Testis (tissue), 3 donors: Measurements from ENCODE around the gene CPSF7. TPM values are rescaled to one million over a fixed set of nuclear protein-coding genes. Genes with fewer than 3 reads are reported as not detected.

Experiments used
- DNase-seq: peaks from one replicate; pipeline ENCODE4 v3.0.0-alpha.2; 2019
- H3K27ac ChIP-seq, 2 donors: fragments of 200-600 bp; sonication (generic); one replicate each; pipeline ENCODE4 v1.5.1; 2019
- H3K27me3 ChIP-seq: fragments of 200-600 bp; sonication (generic); one replicate; pipeline ENCODE4 v1.5.1; 2019
- H3K36me3 ChIP-seq: fragments of 200-600 bp; sonication (generic); one replicate; pipeline ENCODE4 v1.5.1; 2017; ENCODE audit warnings: low read depth; ENCODE audit errors: missing control alignments
- H3K4me1 ChIP-seq: fragments of 200-600 bp; sonication (generic); one replicate; pipeline ENCODE4 v1.5.1; 2019
- H3K4me3 ChIP-seq, 2 donors: fragments of 200-600 bp; sonication (generic); one replicate each; pipeline ENCODE4 v1.5.1; 2017 to 2019
- H3K9me3 ChIP-seq: fragments of 200-600 bp; sonication (generic); one replicate; pipeline ENCODE4 v1.5.1; 2017
- CTCF ChIP-seq, 3 experiments: fragments of 450-650 bp in 2 of 3; fragments of 200-600 bp in 1 of 3; sonication (generic) in 1 of 3; IDR thresholded peaks; one replicate each; pipeline ENCODE4 v1.5.1; 2016 to 2019; ENCODE audit warnings: antibody characterized with exemption in 3 of 3, mild to moderate bottlenecking in 2 of 3, moderate library complexity in 1 of 3
- POLR2A ChIP-seq: fragments of 450-650 bp; IDR thresholded peaks from one replicate; pipeline ENCODE4 v1.6.1; 2017; ENCODE audit warnings: antibody characterized with exemption, mild to moderate bottlenecking, moderate library complexity
- WGBS, 2 donors: methylation state at CpG; one replicate each; pipeline ENCODE4 v1.1.5; 2018; 5-methylcytosine and 5-hydroxymethylcytosine counted together
- intact Hi-C: fragments of 100-400 bp; cut with DNase I; formaldehyde crosslinking; loops from one replicate; pipeline ENCODE4 v1.15.1; 2023; ENCODE audit warnings: low total_unique reads
- polyA plus RNA-seq: library from polyadenylated mRNA; stranded (reverse); fragments of 350-450 nt; fragmentation: Illumina TruSeq; extraction: RNeasy Lipid Tissue Mini Kit (QIAGEN cat#74804); gene quantifications from one replicate; pipeline ENCODE4 v1.2.3, GENCODE V29; 2014; ENCODE audit warnings: low read depth, low replicate concordance; ENCODE audit not compliant: insufficient read depth
- total RNA-seq, 2 donors: library from RNA; depleted of rRNA; stranded (reverse); fragments of >200 nt; gene quantifications; one replicate each; pipeline ENCODE4 v1.2.3, GENCODE V29; 2016

Gene CPSF7
- total and polyA plus RNA-seq, 3 donors from 2014 or later = 84.2 to 107 (median 86.5) TPM

GRCh38 chr11:61406991-61407728, 22.6 kb downstream of the CPSF7 start:
- Histone ChIP-seq H3K27me3 (no peaks in the 10 kb centered on the region), H3K9me3 (no peaks in the 10 kb centered on the region), H3K4me1 (no peaks in the 10 kb centered on the region), H3K4me3 (no peak overlapping the region), H3K36me3 (no peaks in the 10 kb centered on the region), H3K27ac (no peak overlapping the region)
- no peak for DNase-seq
- 88 to 95% methylated on average over 5 of the region's 5 CpGs for WGBS, 2 donors
- intact Hi-C loops = no loop called here
- TF ChIP-seq CTCF (IDR thresholded peaks at IDR 0.05) (no peak), POLR2A (no peak)

- Histone ChIP-seq H3K27me3 (no peaks in the 10 kb centered on the region), H3K36me3 (no peaks in the 10 kb centered on the region), H3K9me3 (no peaks in the 10 kb centered on the region), H3K4me1 (no peaks in the 10 kb centered on the region), H3K27ac (no peak overlapping the region), H3K4me3 (no peak overlapping the region)
- intact Hi-C loops = no loop called here
- no peak for DNase-seq
- no peak for TF ChIP-seq POLR2A
- 81 to 82% methylated on average over 2 of the region's 2 CpGs for WGBS, 2 donors
Measured at GRCh38 chr11:61406067-61406466, 23.7 kb downstream of the CPSF7 start.

DNA sequence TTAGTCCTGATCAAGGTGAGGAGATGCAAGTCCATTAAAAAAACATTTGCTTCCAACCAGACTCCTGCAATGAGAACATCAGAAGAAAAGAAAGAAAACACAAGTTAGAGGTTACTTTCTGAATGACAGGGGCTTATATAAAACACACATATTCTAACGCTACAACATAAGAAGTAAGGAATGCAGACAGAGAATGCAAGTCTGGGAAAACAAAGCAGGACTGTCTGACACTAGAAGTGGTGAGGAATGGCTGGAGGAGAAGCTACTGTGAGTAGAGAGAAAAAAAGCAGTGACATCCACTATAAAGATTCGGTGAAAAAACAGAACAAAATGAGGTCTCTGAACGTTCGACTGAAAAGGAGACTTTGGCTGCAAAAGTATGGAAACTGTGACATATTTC, 25.1 kb downstream of the CPSF7 start:
- H3K27me3 ChIP-seq = no peaks in the 10 kb centered on the region
- H3K27ac ChIP-seq = no peak overlapping the region
- H3K4me3 ChIP-seq = no peak overlapping the region
- 80 to 81% methylated on average over 4 of the region's 4 CpGs for WGBS, 2 donors
- TF ChIP-seq POLR2A = no peak
- no peak for TF ChIP-seq CTCF (IDR thresholded peaks at IDR 0.05)
- intact Hi-C loops = no loop called here
- no peaks in the 10 kb centered on the region for H3K36me3 ChIP-seq
- H3K4me1 ChIP-seq = peaks cover 5% of the 10 kb centered on the region
- no peaks in the 10 kb centered on the region for H3K9me3 ChIP-seq
- DNase-seq = no peak

DNA sequence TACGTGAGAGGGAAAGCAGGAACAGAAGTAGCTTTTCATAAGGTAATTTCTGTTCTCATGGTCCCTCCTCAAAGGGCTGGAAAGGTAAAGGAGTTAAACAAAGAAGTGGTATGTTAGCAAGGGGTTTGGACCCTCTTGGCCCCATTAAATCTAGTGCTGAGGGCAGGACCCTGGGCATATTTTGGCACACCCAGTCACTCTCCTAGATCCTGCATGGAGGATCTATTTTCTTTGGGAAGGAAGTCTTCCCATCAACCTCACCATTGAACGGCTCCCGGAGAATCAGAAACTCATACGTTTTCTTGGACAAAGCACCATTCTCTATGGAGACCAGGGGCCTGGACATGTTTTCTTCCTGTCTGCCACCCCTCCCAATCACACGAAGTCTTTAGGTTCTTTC, 25.7 kb downstream of the CPSF7 start:
- H3K36me3 ChIP-seq = no peaks in the 10 kb centered on the region
- 80 to 83% methylated on average over 5 of the region's 5 CpGs for WGBS, 2 donors
- H3K27ac ChIP-seq = no peak overlapping the region

GRCh38 chr11:61403658-61404057, 26.1 kb downstream of the CPSF7 start:
- H3K4me3 ChIP-seq = no peak overlapping the region
- WGBS, 2 donors = 92 to 96% methylated on average over 1 of the region's 1 CpG
- H3K36me3 ChIP-seq = no peaks in the 10 kb centered on the region
- H3K4me1 ChIP-seq = peaks cover 5% of the 10 kb centered on the region
- no peak overlapping the region for H3K27ac ChIP-seq
- no peaks in the 10 kb centered on the region for H3K27me3 ChIP-seq
- no peaks in the 10 kb centered on the region for H3K9me3 ChIP-seq
- intact Hi-C loops = no loop called here
- DNase-seq = no peak
- TF ChIP-seq POLR2A (no peak), CTCF (IDR thresholded peaks at IDR 0.05) (no peak)

More for the DNA sequence above, 25.7 kb downstream of the CPSF7 start:
- intact Hi-C loops = no loop called here
- Histone ChIP-seq H3K4me3 (no peak overlapping the region), H3K9me3 (no peaks in the 10 kb centered on the region), H3K4me1 (peaks cover 5% of the 10 kb centered on the region), H3K27me3 (no peaks in the 10 kb centered on the region)
- no peak for TF ChIP-seq POLR2A
- TF ChIP-seq CTCF (IDR thresholded peaks at IDR 0.05) = no peak
- no peak for DNase-seq
